K562 (cell line): ENCODE results near the gene ST3GAL3. TPM values are rescaled to one million over a fixed set of nuclear protein-coding genes. Genes with fewer than 3 reads are reported as not detected.

Source experiments
- ATAC-seq: fragments of 200-7000 bp; cut with Tn5 transposase; 3 replicates; pipeline ENCODE4 v1.9.1; 2020; ENCODE audit warnings: moderate library complexity
- BruUV-seq: library from RNA; stranded (reverse); fragments of 400-500 nt; replicated peaks from 2 replicates; lab custom pipeline; 2021; lab: Mats Ljungman, UMichigan
- CTCF ChIA-PET: fragments of 300-600 bp; formaldehyde crosslinking; extraction: SDS; loops from one replicate; lab custom pipeline; 2021; ENCODE audit warnings: low intra/inter-chr PET ratio; lab: Yijun Ruan, JAX
- POLR2A ChIA-PET: fragments of 300-600, 350-650 bp; sonication (Branson Sonifier 250); formaldehyde crosslinking; extraction: SDS; loops from one replicate; lab custom pipeline; 2021; ENCODE audit warnings: antibody characterized with exemption, inconsistent platforms; lab: Yijun Ruan, JAX
- DNase-seq, 4 experiments: peaks; one replicate each; pipeline versions ENCODE4 v3.0.0 to v3.0.0-alpha.2; 2011 to 2018; ENCODE audit warnings: low spot score in 3 of 4, mixed read lengths in 3 of 4; ENCODE audit errors: extremely low read depth in 1 of 4
- FAIRE-seq: peaks from 2 replicates; lab custom pipeline; 2011; peaks lifted over from hg19 to GRCh38; lab: Jason Lieb, UNC
- H2AFZ ChIP-seq: 2 replicates; pipeline ENCODE4 v1.6.0; 2011; ENCODE audit warnings: low read depth, low read length, control low read depth, inconsistent platforms
- H3K27ac ChIP-seq: fragments of 200-600 bp; 3 replicates; pipeline ENCODE4 v1.8.0; 2011; ENCODE audit warnings: low read depth, mild to moderate bottlenecking, control low read depth, inconsistent platforms, low read length, moderate library complexity, mixed read lengths; ENCODE audit errors: extremely low read depth
- H3K27me3 ChIP-seq, 2 experiments: fragments of 300-600 bp in 1 of 2; 2 replicates in 1 of 2; 3 replicates in 1 of 2; pipeline versions ENCODE4 v1.6.0 to v1.8.0; 2011; ENCODE audit warnings: inconsistent platforms in 2 of 2, low read length in 2 of 2, mild to moderate bottlenecking in 1 of 2, mixed read lengths in 1 of 2, moderate library complexity in 1 of 2; ENCODE audit not compliant: control insufficient read depth in 2 of 2, insufficient read depth in 2 of 2
- H3K36me3 ChIP-seq: fragments of 300-600 bp; 3 replicates; pipeline ENCODE4 v1.8.0; 2011; ENCODE audit warnings: mild to moderate bottlenecking, low read length, inconsistent platforms; ENCODE audit not compliant: control insufficient read depth, insufficient read depth
- H3K4me1 ChIP-seq, 2 experiments: fragments of 200-600 bp in 1 of 2; replicated peaks in 1 of 2; 2 replicates in 1 of 2; 3 replicates in 1 of 2; pipeline versions ENCODE4 v1.5.1 to v1.8.0; 2011; ENCODE audit warnings: inconsistent platforms in 2 of 2, low read length in 2 of 2, mild to moderate bottlenecking in 1 of 2, mixed read lengths in 1 of 2, moderate library complexity in 1 of 2; ENCODE audit not compliant: control insufficient read depth in 2 of 2, insufficient read depth in 2 of 2
- H3K4me2 ChIP-seq: 2 replicates; pipeline ENCODE4 v1.6.1; 2011; ENCODE audit warnings: low read length, control low read depth, inconsistent platforms, mixed read lengths; ENCODE audit not compliant: insufficient read depth
- H3K4me3 ChIP-seq: fragments of 200-600 bp; sonication (generic), shearing (Covaris generic); 2 replicates; pipeline ENCODE4 v1.5.1; 2016; ENCODE audit warnings: control low read depth, inconsistent platforms
- H3K79me2 ChIP-seq: fragments of 200-600 bp; 3 replicates; pipeline ENCODE4 v1.8.0; 2011; ENCODE audit warnings: low read length, inconsistent platforms; ENCODE audit not compliant: control insufficient read depth, insufficient read depth
- H3K9ac ChIP-seq, 2 experiments: 2 replicates each; pipeline versions ENCODE4 v1.6.0 to v1.6.1; 2011; ENCODE audit warnings: low read depth in 2 of 2, low read length in 2 of 2, control low read depth in 1 of 2, inconsistent platforms in 1 of 2, mild to moderate bottlenecking in 1 of 2, mixed read lengths in 1 of 2; ENCODE audit not compliant: insufficient read depth in 1 of 2
- H3K9me1 ChIP-seq: one replicate; pipeline ENCODE4 v1.6.0; 2011; ENCODE audit warnings: inconsistent platforms, mild to moderate bottlenecking, low read length, moderate library complexity; ENCODE audit not compliant: control insufficient read depth, insufficient read depth
- H3K9me3 ChIP-seq: replicated peaks from 2 replicates; pipeline ENCODE4 v1.5.1; 2011; ENCODE audit warnings: low read depth, low read length, inconsistent platforms; ENCODE audit not compliant: control insufficient read depth, insufficient read depth
- H4K20me1 ChIP-seq: replicated peaks from 2 replicates; pipeline ENCODE4 v1.6.1; 2011; ENCODE audit warnings: low read length, inconsistent platforms, mixed read lengths; ENCODE audit not compliant: control insufficient read depth, insufficient read depth
- CHCHD3 ChIP-seq: fragments of 250-450 bp; sonication (Bioruptor Pico); IDR thresholded peaks from 2 replicates; pipeline ENCODE4 v2.1.2; 2022; ENCODE audit warnings: mild to moderate bottlenecking
- ESRRB ChIP-seq: fragments of 250-450 bp; sonication (Bioruptor Pico); IDR thresholded peaks from 2 replicates; pipeline ENCODE4 v1.5.0; 2020; ENCODE audit warnings: mild to moderate bottlenecking, moderate library complexity, borderline replicate concordance
- GTF2F1 ChIP-seq: IDR thresholded peaks from 2 replicates; pipeline ENCODE4 v1.6.1; 2011; ENCODE audit warnings: low read depth, low read length, improper control_type of control experiment
- HDAC1 ChIP-seq, 2 experiments: fragments of 450-650 bp; IDR thresholded peaks; 2 replicates each; pipeline ENCODE4 v1.6.1; 2016 to 2017; ENCODE audit warnings: inconsistent platforms in 1 of 2, mild to moderate bottlenecking in 1 of 2, moderate library complexity in 1 of 2
- NR4A1 ChIP-seq, 2 experiments: fragments of 250-450 bp in 1 of 2; fragments of 450-650 bp in 1 of 2; sonication (Bioruptor Pico) in 1 of 2; IDR thresholded peaks; 2 replicates each; pipeline versions ENCODE4 v1.4.0 to v1.6.1; 2016 to 2020; ENCODE audit warnings: mild to moderate bottlenecking in 2 of 2, missing compliant biosample characterization in 1 of 2, missing genetic modification characterization in 1 of 2, moderate library complexity in 1 of 2
- SRF ChIP-seq, 2 experiments: fragments of 250-450, 450-650 bp in 1 of 2; sonication (Bioruptor Pico) in 1 of 2; sonication (generic) in 1 of 2; formaldehyde crosslinking; IDR thresholded peaks; 2 replicates each; pipeline versions ENCODE4 v1.5.0 to v1.5.1; 2020 to 2022; ENCODE audit warnings: mild to moderate bottlenecking in 1 of 2, missing genetic modification reagents in 1 of 2
- SRSF7 ChIP-seq: fragments of 200-400 bp; formaldehyde crosslinking; optimal IDR thresholded peaks from 2 replicates; pipeline ENCODE3; 2017; ENCODE audit warnings: mild to moderate bottlenecking, low read depth, low read length
- TCF7 ChIP-seq: sonication (generic); IDR thresholded peaks from 2 replicates; pipeline ENCODE4 v1.6.1; 2016; ENCODE audit warnings: antibody characterized with exemption, borderline replicate concordance
- XRCC3 ChIP-seq: fragments of 450-650 bp; IDR thresholded peaks from 2 replicates; pipeline ENCODE4 v1.6.1; 2017; ENCODE audit warnings: mild to moderate bottlenecking, moderate library complexity
- ZNF3 ChIP-seq: fragments of 250-450 bp; sonication (Bioruptor Pico); IDR thresholded peaks from 2 replicates; pipeline ENCODE4 v1.5.0; 2021; ENCODE audit warnings: mild to moderate bottlenecking, moderate library complexity
- WGBS: fragments of 100-300 bp; shearing (Covaris generic); methylation state at CpG from one replicate; pipeline ENCODE4 v1.1.6; 2016; ENCODE audit warnings: low coverage, mixed read lengths; ENCODE audit not compliant: insufficient coverage; ENCODE audit errors: missing lambda C conversion rate; 5-methylcytosine and 5-hydroxymethylcytosine counted together
- in situ Hi-C: fragments of 300-500 bp; cut with MboI; formaldehyde crosslinking; loops from 4 replicates; pipeline ENCODE4 v1.15.0; 2018; ENCODE audit warnings: inconsistent platforms, mixed read lengths
- intact Hi-C: fragments of 100-400 bp; cut with micrococcal nuclease; formaldehyde crosslinking; loops from 2 replicates; pipeline ENCODE4 v1.14.2; 2022
- polyA plus RNA-seq, 8 experiments: library from polyadenylated mRNA; depleted of rRNA in 4 of 8; stranded (reverse) in 5 of 8; unstranded in 3 of 8; fragments of >200 nt; fragmentation: Nextera tagmentation in 2 of 8; fragmentation: Illumina TruSeq in 1 of 8; extraction: Ambion mirVana in 2 of 8; extraction: Trizol in 1 of 8; gene quantifications; 2 replicates each; pipeline versions ENCODE4 v1.2.1 to v1.2.3, GENCODE V29; 2011 to 2014; ENCODE audit warnings: inconsistent platforms in 1 of 8, missing spikeins in 1 of 8
- total RNA-seq, 7 experiments: library from RNA; depleted of rRNA in 6 of 7; stranded (reverse); fragments of >200 nt in 6 of 7; fragmentation: Illumina TruSeq in 2 of 7; extraction: Trizol in 2 of 7; gene quantifications; 2 replicates each; pipeline versions ENCODE4 v1.2.1 to v1.2.3, GENCODE V29; 2011 to 2021; ENCODE audit warnings: low replicate concordance in 1 of 7
- TF ChIP-seq, protein P1 (sequence below): fragments of 450-650 bp; formaldehyde crosslinking; IDR thresholded peaks from 2 replicates; pipeline ENCODE4 v1.4.0; 2020; ENCODE audit warnings: mild to moderate bottlenecking, mixed read lengths
- TF ChIP-seq, protein P2 (sequence below): fragments of 450-650 bp; IDR thresholded peaks from 2 replicates; pipeline ENCODE4 v1.6.1; 2017; ENCODE audit warnings: antibody characterized with exemption

ST3GAL3 gene
- total and polyA plus RNA-seq, 9 of the 15 experiments (the other 6 are each of a cell fraction or from before 2014, with no cell fraction given): 1.2 to 18.9 (median 11.0) TPM

DNA sequence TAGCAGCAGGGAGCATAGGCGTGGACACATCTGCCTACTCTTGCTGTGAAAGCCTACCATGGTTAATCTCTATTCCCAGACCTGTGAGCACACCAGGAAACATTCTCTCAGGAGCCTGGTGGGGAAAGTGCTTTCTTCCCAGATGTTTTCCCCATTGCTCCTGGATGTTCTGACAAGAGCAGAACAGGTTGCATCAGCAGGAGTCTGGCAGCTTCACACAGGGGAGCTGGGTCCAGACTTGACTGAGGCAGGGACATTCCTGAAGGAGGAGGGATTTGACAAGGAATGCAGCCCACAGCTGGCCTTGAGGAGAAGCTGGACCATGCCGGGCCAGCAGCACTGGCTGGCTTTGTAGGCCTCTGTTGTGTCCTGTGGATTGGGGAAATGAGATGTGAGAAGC is 205.3 kb downstream of the ST3GAL3 start:
- Histone ChIP-seq H3K4me1 (peaks cover 0 to 5% of the 10 kb centered on the region in 2 experiments; a peak in 1 of 5 replicates), H3K9me1 (no peaks in the 10 kb centered on the region), H3K36me3 (no peaks in the 10 kb centered on the region), H3K4me2 (no peak overlapping the region), H3K79me2 (no peaks in the 10 kb centered on the region), H4K20me1 (no peaks in the 10 kb centered on the region), H3K9ac (0 out of 4 replicates have a peak overlapping the region, but pooled peaks of 1 of the 2 experiments have one; percentile 21), H3K4me3 (no peak overlapping the region), H3K27me3 (no peaks in the 10 kb centered on the region), H3K9me3 (no peaks in the 10 kb centered on the region), H3K27ac (no peak overlapping the region), H2AFZ (no peak overlapping the region)
- intact Hi-C loops (no loop called here), in situ Hi-C loops (no loop called here)
- no peak for DNase-seq
- no peak; the same call in 2 of the 3 replicates for ATAC-seq
- POLR2A ChIA-PET: interaction anchor here (0.6 to 3.0 kb wide), 3 partner anchors 10 to 35 kb away, joined by 3 to 19 read pairs (median 4); no protein-coding TSS in a partner anchor
- TF ChIP-seq, protein P1, sequence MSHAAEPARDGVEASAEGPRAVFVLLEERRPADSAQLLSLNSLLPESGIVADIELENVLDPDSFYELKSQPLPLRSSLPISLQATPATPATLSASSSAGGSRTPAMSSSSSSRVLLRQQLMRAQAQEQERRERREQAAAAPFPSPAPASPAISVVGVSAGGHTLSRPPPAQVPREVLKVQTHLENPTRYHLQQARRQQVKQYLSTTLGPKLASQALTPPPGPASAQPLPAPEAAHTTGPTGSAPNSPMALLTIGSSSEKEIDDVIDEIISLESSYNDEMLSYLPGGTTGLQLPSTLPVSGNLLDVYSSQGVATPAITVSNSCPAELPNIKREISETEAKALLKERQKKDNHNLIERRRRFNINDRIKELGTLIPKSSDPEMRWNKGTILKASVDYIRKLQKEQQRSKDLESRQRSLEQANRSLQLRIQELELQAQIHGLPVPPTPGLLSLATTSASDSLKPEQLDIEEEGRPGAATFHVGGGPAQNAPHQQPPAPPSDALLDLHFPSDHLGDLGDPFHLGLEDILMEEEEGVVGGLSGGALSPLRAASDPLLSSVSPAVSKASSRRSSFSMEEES (CRISPR knock-in tag): no peak
- no peak for TF ChIP-seq SRSF7
- 52% methylated on average over 2 of the region's 2 CpGs for WGBS
- CTCF ChIA-PET: no interaction called here
- BruUV-seq: no TSS peak
- FAIRE-seq: no peak

DNA sequence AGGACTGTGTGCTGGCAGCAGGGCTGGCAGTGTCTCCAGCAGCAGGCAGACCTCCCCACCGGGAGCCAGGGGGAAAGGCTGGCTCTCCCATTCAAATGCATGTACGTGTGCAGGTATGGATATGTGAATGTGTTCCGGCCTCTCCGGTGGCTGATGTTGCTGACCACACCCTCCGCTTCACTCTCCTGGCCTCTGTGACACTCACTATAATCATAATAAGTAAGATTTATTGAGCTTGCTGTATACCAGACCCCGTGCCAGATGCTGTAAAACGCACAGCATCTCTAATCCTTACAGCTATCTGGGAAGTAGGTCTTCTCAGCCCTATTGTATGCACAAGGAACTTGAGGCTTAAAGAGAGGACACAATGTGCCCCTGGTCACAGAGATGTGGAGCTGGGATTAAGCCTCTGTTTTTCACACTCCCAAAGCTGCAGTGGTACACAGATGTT is 205.7 kb downstream of the ST3GAL3 start:
- Histone ChIP-seq H3K4me2 (no peak overlapping the region), H3K79me2 (no peaks in the 10 kb centered on the region), H3K27ac (no peak overlapping the region), H3K9me3 (no peaks in the 10 kb centered on the region), H3K4me1 (peaks cover 0 to 5% of the 10 kb centered on the region in 2 experiments; a peak in 1 of 5 replicates), H3K27me3 (no peaks in the 10 kb centered on the region), H3K9me1 (no peaks in the 10 kb centered on the region), H3K9ac (0 out of 4 replicates have a peak overlapping the region, but pooled peaks of 1 of the 2 experiments have one; percentile 21), H3K36me3 (no peaks in the 10 kb centered on the region), H4K20me1 (no peaks in the 10 kb centered on the region), H3K4me3 (no peak overlapping the region), H2AFZ (no peak overlapping the region)
- intact Hi-C loops (no loop called here), in situ Hi-C loops (no loop called here)
- CTCF ChIA-PET: no interaction called here
- DNase-seq (no peak), FAIRE-seq (no peak), ATAC-seq (no peak)
- POLR2A ChIA-PET: interaction anchor here (0.6 to 3.0 kb wide), 3 partner anchors 11 to 79 kb away, joined by 3 to 19 read pairs (median 4); no protein-coding TSS in a partner anchor
- no TSS peak for BruUV-seq
- 56% methylated on average over 7 of the region's 7 CpGs for WGBS
- no peak for TF ChIP-seq GTF2F1
- TF ChIP-seq XRCC3: no peak
- no peak for TF ChIP-seq NR4A1 (CRISPR knock-in tag; IDR thresholded peaks at IDR 0.05)
- TF ChIP-seq NR4A1 (tag; IDR thresholded peaks at IDR 0.05): no peak
- TF ChIP-seq SRF (CRISPR knock-in tag; IDR thresholded peaks at IDR 0.05): no peak
- no peak for TF ChIP-seq CHCHD3 (CRISPR knock-in tag)
- no peak for TF ChIP-seq ESRRB (CRISPR knock-in tag)
- no peak for TF ChIP-seq HDAC1 (IDR thresholded peaks at IDR 0.05)
- no peak for TF ChIP-seq ZNF3
- TF ChIP-seq, protein P2, sequence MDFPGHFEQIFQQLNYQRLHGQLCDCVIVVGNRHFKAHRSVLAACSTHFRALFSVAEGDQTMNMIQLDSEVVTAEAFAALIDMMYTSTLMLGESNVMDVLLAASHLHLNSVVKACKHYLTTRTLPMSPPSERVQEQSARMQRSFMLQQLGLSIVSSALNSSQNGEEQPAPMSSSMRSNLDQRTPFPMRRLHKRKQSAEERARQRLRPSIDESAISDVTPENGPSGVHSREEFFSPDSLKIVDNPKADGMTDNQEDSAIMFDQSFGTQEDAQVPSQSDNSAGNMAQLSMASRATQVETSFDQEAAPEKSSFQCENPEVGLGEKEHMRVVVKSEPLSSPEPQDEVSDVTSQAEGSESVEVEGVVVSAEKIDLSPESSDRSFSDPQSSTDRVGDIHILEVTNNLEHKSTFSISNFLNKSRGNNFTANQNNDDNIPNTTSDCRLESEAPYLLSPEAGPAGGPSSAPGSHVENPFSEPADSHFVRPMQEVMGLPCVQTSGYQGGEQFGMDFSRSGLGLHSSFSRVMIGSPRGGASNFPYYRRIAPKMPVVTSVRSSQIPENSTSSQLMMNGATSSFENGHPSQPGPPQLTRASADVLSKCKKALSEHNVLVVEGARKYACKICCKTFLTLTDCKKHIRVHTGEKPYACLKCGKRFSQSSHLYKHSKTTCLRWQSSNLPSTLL: no peak
- TF ChIP-seq TCF7: no peak
